Measurements from ENCODE around the gene CYP19A1.

GRCh38 chr15:51378406-51378805, 40.0 kb upstream of the CYP19A1 start:
- TF ChIP-seq CTCF (IDR thresholded peaks at IDR 0.05), result no peak
- TF ChIP-seq POLR2AphosphoS5 (IDR thresholded peaks at IDR 0.05; ENCODE audit: low read depth, low read length), result no peak
- TF ChIP-seq, protein P1, sequence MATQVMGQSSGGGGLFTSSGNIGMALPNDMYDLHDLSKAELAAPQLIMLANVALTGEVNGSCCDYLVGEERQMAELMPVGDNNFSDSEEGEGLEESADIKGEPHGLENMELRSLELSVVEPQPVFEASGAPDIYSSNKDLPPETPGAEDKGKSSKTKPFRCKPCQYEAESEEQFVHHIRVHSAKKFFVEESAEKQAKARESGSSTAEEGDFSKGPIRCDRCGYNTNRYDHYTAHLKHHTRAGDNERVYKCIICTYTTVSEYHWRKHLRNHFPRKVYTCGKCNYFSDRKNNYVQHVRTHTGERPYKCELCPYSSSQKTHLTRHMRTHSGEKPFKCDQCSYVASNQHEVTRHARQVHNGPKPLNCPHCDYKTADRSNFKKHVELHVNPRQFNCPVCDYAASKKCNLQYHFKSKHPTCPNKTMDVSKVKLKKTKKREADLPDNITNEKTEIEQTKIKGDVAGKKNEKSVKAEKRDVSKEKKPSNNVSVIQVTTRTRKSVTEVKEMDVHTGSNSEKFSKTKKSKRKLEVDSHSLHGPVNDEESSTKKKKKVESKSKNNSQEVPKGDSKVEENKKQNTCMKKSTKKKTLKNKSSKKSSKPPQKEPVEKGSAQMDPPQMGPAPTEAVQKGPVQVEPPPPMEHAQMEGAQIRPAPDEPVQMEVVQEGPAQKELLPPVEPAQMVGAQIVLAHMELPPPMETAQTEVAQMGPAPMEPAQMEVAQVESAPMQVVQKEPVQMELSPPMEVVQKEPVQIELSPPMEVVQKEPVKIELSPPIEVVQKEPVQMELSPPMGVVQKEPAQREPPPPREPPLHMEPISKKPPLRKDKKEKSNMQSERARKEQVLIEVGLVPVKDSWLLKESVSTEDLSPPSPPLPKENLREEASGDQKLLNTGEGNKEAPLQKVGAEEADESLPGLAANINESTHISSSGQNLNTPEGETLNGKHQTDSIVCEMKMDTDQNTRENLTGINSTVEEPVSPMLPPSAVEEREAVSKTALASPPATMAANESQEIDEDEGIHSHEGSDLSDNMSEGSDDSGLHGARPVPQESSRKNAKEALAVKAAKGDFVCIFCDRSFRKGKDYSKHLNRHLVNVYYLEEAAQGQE (IDR thresholded peaks at IDR 0.05; ENCODE audit: insufficient read depth in 1 of 2, low read depth in 2 of 2, low read length in 1 of 2), result no peak
